ENCODE measurements around the gene DDI2.

The DDI2 gene

DNA sequence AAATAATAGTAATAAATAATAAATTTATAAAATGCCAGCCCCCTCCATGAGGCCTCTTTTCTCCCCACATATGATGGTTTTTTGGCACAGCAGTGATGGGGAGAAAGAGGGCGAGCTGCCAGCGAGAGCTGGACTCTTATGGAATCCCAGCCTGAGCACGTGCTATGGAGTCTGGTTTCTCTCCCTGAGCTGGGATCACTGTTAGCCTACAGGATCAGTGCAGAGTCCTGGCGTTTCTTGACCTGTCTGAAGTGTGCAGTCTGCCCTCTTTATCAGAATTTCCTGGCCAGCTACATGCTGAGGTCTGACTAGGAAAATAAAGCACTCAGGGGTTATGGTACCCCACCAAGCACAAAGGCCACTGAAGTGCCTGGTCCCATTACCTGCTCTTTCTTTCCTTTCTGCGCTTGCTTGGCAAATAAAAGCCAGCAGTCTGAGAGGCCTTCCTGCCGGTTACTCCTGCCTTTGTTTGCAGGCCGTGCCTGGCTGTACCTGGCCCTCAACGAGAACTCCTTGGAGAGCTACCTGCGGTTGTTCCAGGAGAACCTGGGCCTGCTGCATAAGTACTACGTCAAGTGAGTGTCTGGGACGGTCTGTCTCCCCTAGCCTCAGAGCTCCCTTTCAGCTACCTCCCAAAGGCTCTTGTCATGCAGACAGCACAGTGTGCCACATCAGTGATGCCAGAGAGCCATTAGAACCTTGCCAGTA lies 100.3 kb downstream of the DDI2 start:
- H3K36me3 ChIP-seq (ENCODE audit: insufficient read depth, low read depth, low read length): peaks cover 53% of the 10 kb centered on the region

DNA sequence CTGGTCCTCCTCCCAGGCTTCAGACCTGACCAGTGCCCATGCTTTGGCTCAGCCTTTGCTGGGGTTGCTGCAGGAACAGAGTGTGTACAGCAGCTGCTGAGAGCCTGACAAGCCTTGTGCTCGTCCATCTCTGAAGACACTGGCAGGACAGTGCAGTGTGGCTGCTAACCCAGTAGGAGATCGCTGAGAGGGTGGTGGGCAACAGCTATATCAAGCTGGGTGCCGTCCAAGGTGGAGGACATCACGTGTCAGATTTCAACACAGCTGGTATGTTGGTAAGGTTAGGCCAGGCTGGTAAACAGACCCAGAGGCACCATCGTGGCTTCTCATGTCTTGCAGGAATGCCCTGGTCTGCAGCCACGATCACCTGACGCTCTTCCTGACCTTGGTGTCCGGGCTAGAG lies 100.9 kb downstream of the DDI2 start:
- Histone ChIP-seq H3K9ac (ENCODE audit: low read depth, low read length) (no peak overlapping the region), H3K27ac (ENCODE audit: low read length) (no peak overlapping the region), H3K27me3 (ENCODE audit: insufficient read depth, low read length) (no peaks in the 10 kb centered on the region), H3K9me3 (ENCODE audit: insufficient read depth, low read depth, low read length) (no peaks in the 10 kb centered on the region), H3K36me3 (ENCODE audit: insufficient read depth, low read depth, low read length) (peaks cover 58% of the 10 kb centered on the region), H3K4me3 (ENCODE audit: low read length) (no peak overlapping the region), H3K4me1 (ENCODE audit: insufficient read depth, low read length) (no peaks in the 10 kb centered on the region)

More for the DNA sequence above, 100.3 kb downstream of the DDI2 start:
- H3K27me3 ChIP-seq (ENCODE audit: insufficient read depth, low read length): no peaks in the 10 kb centered on the region
- H3K9ac ChIP-seq (ENCODE audit: low read depth, low read length): no peak overlapping the region
- H3K4me3 ChIP-seq (ENCODE audit: low read length): no peak overlapping the region
- no peaks in the 10 kb centered on the region for H3K4me1 ChIP-seq (ENCODE audit: insufficient read depth, low read length)
- no peaks in the 10 kb centered on the region for H3K9me3 ChIP-seq (ENCODE audit: insufficient read depth, low read depth, low read length)
- no peak overlapping the region for H3K27ac ChIP-seq (ENCODE audit: low read length)

Data from iPS-20b (cell line).